HEK293T (cell line): ENCODE measurements around the gene TAP1.

Experiments used
- ARNT ChIP-seq: fragments of 450-650 bp; IDR thresholded peaks from 2 replicates; pipeline ENCODE4 v1.6.1; 2017; ENCODE audit warnings: mild to moderate bottlenecking
- BHLHE40 ChIP-seq: fragments of 450-650 bp; IDR thresholded peaks from 2 replicates; pipeline ENCODE4 v1.6.1; 2016; ENCODE audit warnings: mild to moderate bottlenecking, moderate library complexity, borderline replicate concordance
- CTBP1 ChIP-seq: fragments of 450-650 bp; IDR thresholded peaks from 2 replicates; pipeline ENCODE4 v1.6.1; 2016; ENCODE audit warnings: borderline replicate concordance
- ELF4 ChIP-seq: fragments of 450-650 bp; IDR thresholded peaks from 2 replicates; pipeline ENCODE4 v1.6.1; 2017; ENCODE audit warnings: antibody characterized with exemption
- FOXA1 ChIP-seq: fragments of 450-650 bp; IDR thresholded peaks from 2 replicates; pipeline ENCODE4 v1.6.1; 2016; ENCODE audit warnings: mild to moderate bottlenecking
- FOXK2 ChIP-seq: fragments of 450-650 bp; IDR thresholded peaks from 2 replicates; pipeline ENCODE4 v1.6.1; 2016; ENCODE audit warnings: mild to moderate bottlenecking
- FOXM1 ChIP-seq: fragments of 450-650 bp; IDR thresholded peaks from 2 replicates; pipeline ENCODE4 v1.6.1; 2017; ENCODE audit warnings: mild to moderate bottlenecking, borderline replicate concordance
- HDGF ChIP-seq: fragments of 450-650 bp; IDR thresholded peaks from 2 replicates; pipeline ENCODE4 v1.6.1; 2017; ENCODE audit warnings: antibody characterized with exemption, borderline replicate concordance
- LEF1 ChIP-seq: fragments of 450-650 bp; IDR thresholded peaks from 2 replicates; pipeline ENCODE4 v1.6.1; 2017; ENCODE audit warnings: mild to moderate bottlenecking, borderline replicate concordance
- NFRKB ChIP-seq: fragments of 450-650 bp; IDR thresholded peaks from 2 replicates; pipeline ENCODE4 v1.6.1; 2016; ENCODE audit warnings: mild to moderate bottlenecking, moderate library complexity
- SP1 ChIP-seq: fragments of 450-650 bp; IDR thresholded peaks from 2 replicates; pipeline ENCODE4 v1.6.1; 2017
- SUZ12 ChIP-seq: fragments of 450-650 bp; IDR thresholded peaks from 2 replicates; pipeline ENCODE4 v1.6.1; 2016; ENCODE audit warnings: mild to moderate bottlenecking
- ZNF384 ChIP-seq: fragments of 450-650 bp; IDR thresholded peaks from 2 replicates; pipeline ENCODE4 v1.6.1; 2016

DNA sequence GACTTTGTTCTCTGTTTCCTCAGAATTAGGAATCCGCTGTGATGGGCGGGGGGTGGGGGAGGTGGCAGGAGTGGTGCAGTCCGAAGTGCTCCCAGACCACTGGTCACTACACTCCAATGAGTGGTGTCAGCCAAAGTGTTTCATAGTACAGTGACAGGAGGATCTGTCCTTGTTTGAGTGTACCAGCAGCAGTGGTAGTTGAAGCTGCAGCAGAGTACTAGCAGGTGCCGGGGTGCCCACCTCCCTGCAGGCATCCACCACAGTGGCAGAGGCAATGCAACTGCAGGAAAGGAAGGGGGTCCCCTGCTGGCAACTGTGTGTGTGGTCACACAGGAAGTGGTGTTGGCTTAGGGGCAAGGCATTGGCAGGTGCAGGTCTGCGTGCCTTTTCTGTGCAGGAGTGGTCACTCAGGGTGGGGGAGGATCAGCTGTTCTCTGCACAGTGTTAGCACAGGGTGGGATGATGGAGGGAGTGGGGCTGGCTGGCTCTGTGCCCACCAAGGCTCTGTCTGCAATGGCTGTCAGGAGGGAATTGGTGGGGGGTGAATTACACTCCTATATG, 46.4 kb downstream of the TAP1 start:
- TF ChIP-seq LEF1 (no peak), SP1 (no peak), ZNF384 (no peak), ARNT (no peak), FOXM1 (no peak), NFRKB (no peak), BHLHE40 (no peak), FOXA1 (no peak), ELF4 (no peak), FOXK2 (no peak), SUZ12 (no peak), CTBP1 (no peak), HDGF (no peak)
